OCI-LY3 (cell line): Measurements from ENCODE around the gene ERBB4.
A peak's percentile ranks its signal among the peaks of the same experiment; 100 is the strongest.

Source experiments
- H2AFZ ChIP-seq: fragments of 200-600, 300-600 bp; shearing (Covaris generic); 2 replicates; pipeline ENCODE4 v1.6.0; 2014; ENCODE audit warnings: antibody characterized with exemption, low read depth, low read length
- H3K27ac ChIP-seq: fragments of 200-600, 300-600 bp; sonication (generic); 2 replicates; pipeline ENCODE4 v1.5.1; 2014; ENCODE audit warnings: mild to moderate bottlenecking, low read length, moderate library complexity, mixed read lengths
- H3K27me3 ChIP-seq: fragments of 200-600, 300-600 bp; sonication (generic); 2 replicates; pipeline ENCODE4 v1.6.1; 2014; ENCODE audit warnings: low read depth, low read length, mixed read lengths
- H3K36me3 ChIP-seq: fragments of 200-600, 300-600 bp; sonication (generic); replicated peaks from 2 replicates; pipeline ENCODE3; 2014; ENCODE audit warnings: low read depth, low read length, mixed read lengths
- H3K4me1 ChIP-seq: fragments of 300-600, 200-600 bp; sonication (generic); 2 replicates; pipeline ENCODE4 v1.6.1; 2014; ENCODE audit warnings: low read length, mixed read lengths
- H3K4me2 ChIP-seq: fragments of 200-600, 300-600 bp; sonication (generic); 2 replicates; pipeline ENCODE4 v1.6.1; 2014; ENCODE audit warnings: low read length, mixed read lengths
- H3K4me3 ChIP-seq: fragments of 300-600, 200-600 bp; sonication (generic); 2 replicates; pipeline ENCODE4 v1.5.1; 2014; ENCODE audit warnings: antibody characterized with exemption, mild to moderate bottlenecking, low read length, moderate library complexity
- H3K79me2 ChIP-seq: fragments of 300-600, 200-600 bp; shearing (Covaris generic); 2 replicates; pipeline ENCODE4 v1.6.1; 2014; ENCODE audit warnings: mild to moderate bottlenecking, low read length, mixed read lengths
- H3K9ac ChIP-seq: fragments of 300-600, 200-600 bp; shearing (Covaris generic); 2 replicates; pipeline ENCODE4 v1.6.0; 2014; ENCODE audit warnings: mild to moderate bottlenecking, low read length, moderate library complexity
- H3K9me3 ChIP-seq: fragments of 200-600, 300-600 bp; shearing (Covaris generic); 2 replicates; pipeline ENCODE4 v1.6.1; 2014; ENCODE audit warnings: low read length, mixed read lengths; ENCODE audit not compliant: insufficient read depth
- H4K20me1 ChIP-seq: fragments of 200-600, 300-600 bp; sonication (generic); 2 replicates; pipeline ENCODE4 v1.6.1; 2016; ENCODE audit warnings: low read length, mixed read lengths; ENCODE audit not compliant: insufficient read depth
- EZH2phosphoT487 ChIP-seq: fragments of 200-600 bp; shearing (Covaris generic); IDR thresholded peaks from 2 replicates; pipeline ENCODE4 v1.6.1; 2018; ENCODE audit warnings: antibody characterized with exemption, mixed run types, low read depth
- TF ChIP-seq, protein P1 (sequence below): fragments of 200-600, 300-600 bp; sonication (generic); IDR thresholded peaks from 2 replicates; pipeline ENCODE4 v1.5.1; 2014; ENCODE audit warnings: antibody characterized with exemption, low read length, low read depth

Gene ERBB4

DNA sequence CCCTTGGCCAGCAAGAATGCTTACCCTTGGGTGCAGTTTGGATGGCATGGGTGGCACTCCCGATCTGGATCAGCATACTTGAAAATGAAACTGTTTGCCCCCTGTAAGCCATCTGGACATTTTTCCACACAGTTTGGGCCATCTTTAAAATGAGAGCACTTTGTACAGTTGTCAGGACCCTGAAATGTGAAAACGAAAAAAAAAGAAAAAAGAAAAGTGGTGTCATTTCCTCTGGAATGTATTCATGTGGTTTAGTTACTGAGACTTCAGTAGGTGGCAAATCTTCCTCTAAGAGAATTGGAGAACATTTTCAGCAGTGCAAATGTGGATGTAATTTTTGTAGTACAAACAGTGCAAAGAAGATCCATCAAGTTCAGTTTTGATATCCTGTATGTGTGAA lies 873.3 kb downstream of the ERBB4 start:
- Histone ChIP-seq H3K4me1 (no peaks in the 10 kb centered on the region), H3K27me3 (no peaks in the 10 kb centered on the region), H3K9me3 (no peaks in the 10 kb centered on the region), H3K4me3 (no peak overlapping the region), H3K9ac (no peak overlapping the region), H3K27ac (no peak overlapping the region), H4K20me1 (no peaks in the 10 kb centered on the region), H3K36me3 (no peaks in the 10 kb centered on the region), H3K4me2 (no peak overlapping the region), H3K79me2 (no peaks in the 10 kb centered on the region), H2AFZ (peak overlapping the region; percentile 40; the same call in 1 of the 2 replicates)
- TF ChIP-seq, protein P1, sequence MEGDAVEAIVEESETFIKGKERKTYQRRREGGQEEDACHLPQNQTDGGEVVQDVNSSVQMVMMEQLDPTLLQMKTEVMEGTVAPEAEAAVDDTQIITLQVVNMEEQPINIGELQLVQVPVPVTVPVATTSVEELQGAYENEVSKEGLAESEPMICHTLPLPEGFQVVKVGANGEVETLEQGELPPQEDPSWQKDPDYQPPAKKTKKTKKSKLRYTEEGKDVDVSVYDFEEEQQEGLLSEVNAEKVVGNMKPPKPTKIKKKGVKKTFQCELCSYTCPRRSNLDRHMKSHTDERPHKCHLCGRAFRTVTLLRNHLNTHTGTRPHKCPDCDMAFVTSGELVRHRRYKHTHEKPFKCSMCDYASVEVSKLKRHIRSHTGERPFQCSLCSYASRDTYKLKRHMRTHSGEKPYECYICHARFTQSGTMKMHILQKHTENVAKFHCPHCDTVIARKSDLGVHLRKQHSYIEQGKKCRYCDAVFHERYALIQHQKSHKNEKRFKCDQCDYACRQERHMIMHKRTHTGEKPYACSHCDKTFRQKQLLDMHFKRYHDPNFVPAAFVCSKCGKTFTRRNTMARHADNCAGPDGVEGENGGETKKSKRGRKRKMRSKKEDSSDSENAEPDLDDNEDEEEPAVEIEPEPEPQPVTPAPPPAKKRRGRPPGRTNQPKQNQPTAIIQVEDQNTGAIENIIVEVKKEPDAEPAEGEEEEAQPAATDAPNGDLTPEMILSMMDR = no peak
- TF ChIP-seq EZH2phosphoT487 = no peak

DNA sequence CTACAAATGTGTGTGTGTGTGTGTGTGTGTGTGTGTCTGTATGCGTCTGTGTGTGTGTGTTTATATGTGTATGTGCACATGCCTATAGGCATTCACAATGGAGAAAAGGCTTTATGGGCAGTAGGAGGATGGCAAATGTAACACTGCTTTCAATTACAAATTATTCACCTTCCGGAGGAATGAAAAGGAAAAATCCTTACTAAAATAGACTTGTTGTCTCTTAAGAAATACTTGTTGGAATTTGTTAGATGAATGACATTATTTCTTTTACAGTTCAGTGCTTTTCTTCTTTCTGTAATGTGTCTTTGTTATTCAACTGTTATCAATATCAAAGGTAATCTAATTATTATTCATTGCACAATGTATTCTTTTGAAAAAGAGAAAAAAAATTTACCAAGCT lies 874.3 kb downstream of the ERBB4 start:
- Histone ChIP-seq H4K20me1 (no peaks in the 10 kb centered on the region), H3K9me3 (no peaks in the 10 kb centered on the region), H3K4me1 (no peaks in the 10 kb centered on the region), H3K4me3 (no peak overlapping the region), H2AFZ (no peak overlapping the region), H3K4me2 (no peak overlapping the region), H3K27me3 (no peaks in the 10 kb centered on the region), H3K36me3 (no peaks in the 10 kb centered on the region), H3K9ac (no peak overlapping the region), H3K79me2 (no peaks in the 10 kb centered on the region), H3K27ac (no peak overlapping the region)
- TF ChIP-seq, protein P1 = no peak
- no peak for TF ChIP-seq EZH2phosphoT487

DNA sequence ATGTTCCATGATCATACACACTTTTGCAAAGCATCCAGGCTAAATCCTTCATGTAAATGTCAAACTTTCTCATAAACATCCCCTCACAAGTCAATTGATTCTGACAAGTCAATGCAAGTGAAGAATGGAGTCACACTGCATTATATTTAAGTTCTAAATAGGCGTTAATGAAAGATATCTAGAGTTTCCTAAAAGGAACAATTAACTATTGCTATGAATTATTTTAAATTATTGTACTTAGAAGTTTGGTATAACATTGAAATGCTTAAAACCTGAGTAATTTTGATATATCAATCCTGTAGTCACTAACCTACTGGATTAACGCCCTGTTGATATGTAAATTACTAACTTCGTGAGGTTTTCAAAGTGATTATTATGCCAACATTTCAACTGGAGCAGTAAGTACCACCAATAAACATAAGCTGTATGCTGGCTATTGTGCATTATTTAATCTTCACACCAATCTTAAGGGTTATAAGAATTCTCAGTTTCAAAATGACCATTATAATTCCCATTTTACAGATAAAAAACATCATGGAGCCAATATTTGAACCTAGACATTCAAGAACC lies 884.3 kb downstream of the ERBB4 start:
- H3K4me2 ChIP-seq = no peak overlapping the region
- H3K9me3 ChIP-seq = no peaks in the 10 kb centered on the region
- no peaks in the 10 kb centered on the region for H3K4me1 ChIP-seq
- no peaks in the 10 kb centered on the region for H3K36me3 ChIP-seq
- no peak overlapping the region for H3K4me3 ChIP-seq
- H3K79me2 ChIP-seq = no peaks in the 10 kb centered on the region
- H3K27ac ChIP-seq = no peak overlapping the region
- H3K27me3 ChIP-seq = no peaks in the 10 kb centered on the region
- H2AFZ ChIP-seq = no peak overlapping the region
- TF ChIP-seq EZH2phosphoT487 = no peak
- TF ChIP-seq, protein P1 = no peak
- H3K9ac ChIP-seq = no peak overlapping the region
- no peaks in the 10 kb centered on the region for H4K20me1 ChIP-seq

DNA sequence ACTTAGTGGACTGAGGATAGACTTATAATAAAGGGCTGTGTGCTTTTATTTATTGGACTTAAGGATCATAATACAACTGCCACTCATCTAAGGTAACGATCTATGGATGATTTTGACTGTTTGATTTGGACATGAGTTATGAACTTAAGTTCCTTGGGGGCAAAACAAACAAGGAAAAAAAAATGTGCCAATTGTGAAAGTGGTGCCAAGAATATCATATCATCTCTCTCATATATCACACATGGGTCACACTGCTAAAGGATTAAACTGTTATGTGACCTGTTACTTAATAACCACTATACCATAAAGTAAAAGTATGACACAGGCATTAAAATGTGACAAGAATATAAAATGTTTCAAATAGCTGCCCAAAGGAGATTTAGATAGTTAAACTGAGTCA lies 886.3 kb downstream of the ERBB4 start:
- Histone ChIP-seq H4K20me1 (no peaks in the 10 kb centered on the region), H3K9me3 (no peaks in the 10 kb centered on the region), H2AFZ (no peak overlapping the region), H3K4me3 (no peak overlapping the region), H3K27ac (no peak overlapping the region), H3K4me2 (no peak overlapping the region), H3K79me2 (no peaks in the 10 kb centered on the region), H3K4me1 (no peaks in the 10 kb centered on the region), H3K36me3 (no peaks in the 10 kb centered on the region), H3K9ac (no peak overlapping the region), H3K27me3 (no peaks in the 10 kb centered on the region)
- no peak for TF ChIP-seq EZH2phosphoT487
- TF ChIP-seq, protein P1 = no peak
